A673 (cell line): Measurements from ENCODE around the gene VEGFC. TPM values are rescaled to one million over a fixed set of nuclear protein-coding genes. Genes with fewer than 3 reads are reported as not detected.

Source experiments
- BruUV-seq: library from RNA; stranded (reverse); fragments of 400-500 nt; replicated peaks from 2 replicates; lab custom pipeline; 2021; lab: Mats Ljungman, UMichigan
- CTCF ChIA-PET: fragments of 300-600 bp; sonication (Branson Sonifier 250); formaldehyde crosslinking; loops from one replicate; lab custom pipeline; 2022; ENCODE audit warnings: antibody characterized with exemption; lab: Charles Lee
- POLR2A ChIA-PET: fragments of 300-600 bp; sonication (Branson Sonifier 250); formaldehyde crosslinking; loops from one replicate; lab custom pipeline; 2022; ENCODE audit warnings: antibody characterized with exemption; ENCODE audit not compliant: low non-redundant PET; lab: Charles Lee
- DNase-seq: peaks from one replicate; pipeline ENCODE4 v3.0.0-alpha.2; 2015; ENCODE audit warnings: low spot score
- H3K27ac ChIP-seq: fragments of 200-600 bp; sonication (generic); 2 replicates; pipeline ENCODE4 v1.5.1; 2016; ENCODE audit warnings: mixed run types, low read depth, mild to moderate bottlenecking, mixed read lengths, antibody characterized with exemption, low read length; ENCODE audit not compliant: poor library complexity, severe bottlenecking
- H3K27me3 ChIP-seq: fragments of 200-600 bp; sonication (generic); replicated peaks from 2 replicates; pipeline ENCODE4 v1.6.1; 2017; ENCODE audit warnings: mixed run types, low read depth, mild to moderate bottlenecking, mixed read lengths, antibody characterized with exemption, low read length; ENCODE audit not compliant: insufficient read depth, poor library complexity
- H3K36me3 ChIP-seq: fragments of 200-600 bp; sonication (generic); 2 replicates; pipeline ENCODE4 v1.6.1; 2016; ENCODE audit warnings: mixed run types, mild to moderate bottlenecking, mixed read lengths, antibody characterized with exemption, low read length; ENCODE audit not compliant: insufficient read depth, poor library complexity, severe bottlenecking
- H3K4me1 ChIP-seq: fragments of 200-600 bp; sonication (generic); 2 replicates; pipeline ENCODE4 v1.6.1; 2017; ENCODE audit warnings: mixed run types, mild to moderate bottlenecking, mixed read lengths, antibody characterized with exemption, low read length; ENCODE audit not compliant: insufficient read depth, poor library complexity, severe bottlenecking
- H3K4me3 ChIP-seq: fragments of 200-600 bp; sonication (generic); 2 replicates; pipeline ENCODE4 v1.5.1; 2016; ENCODE audit warnings: low read depth, mixed run types, mild to moderate bottlenecking, mixed read lengths, low read length; ENCODE audit not compliant: poor library complexity, severe bottlenecking
- H3K9me3 ChIP-seq: fragments of 200-600 bp; sonication (generic); 2 replicates; pipeline ENCODE4 v1.6.1; 2016; ENCODE audit warnings: mixed run types, low read depth, mild to moderate bottlenecking, mixed read lengths, antibody characterized with exemption, low read length; ENCODE audit not compliant: poor library complexity, severe bottlenecking
- EZH2 ChIP-seq: fragments of 200-600 bp; sonication (generic); IDR thresholded peaks from 2 replicates; pipeline ENCODE4 v1.6.1; 2017; ENCODE audit warnings: borderline replicate concordance, low read depth, mild to moderate bottlenecking, mixed read lengths, antibody characterized with exemption, low read length; ENCODE audit not compliant: poor library complexity, severe bottlenecking
- intact Hi-C: fragments of 100-400 bp; cut with micrococcal nuclease; formaldehyde crosslinking; loops from one replicate; pipeline ENCODE4 v1.10.0; 2022; ENCODE audit not compliant: unreplicated experiment
- total RNA-seq: library from RNA; stranded (reverse); gene quantifications from 2 replicates; pipeline ENCODE4 v1.2.3, GENCODE V29; 2021
- TF ChIP-seq, protein P1 (sequence below): fragments of 300-800, 200-600 bp; sonication (generic); conservative IDR thresholded peaks from 2 replicates; pipeline ENCODE4 v1.5.1; 2017; ENCODE audit warnings: low read depth, mild to moderate bottlenecking, antibody characterized with exemption, low read length, moderate library complexity, mixed read lengths

The VEGFC gene
- total RNA-seq, 1 experiment from 2014 or later, result not detected

DNA sequence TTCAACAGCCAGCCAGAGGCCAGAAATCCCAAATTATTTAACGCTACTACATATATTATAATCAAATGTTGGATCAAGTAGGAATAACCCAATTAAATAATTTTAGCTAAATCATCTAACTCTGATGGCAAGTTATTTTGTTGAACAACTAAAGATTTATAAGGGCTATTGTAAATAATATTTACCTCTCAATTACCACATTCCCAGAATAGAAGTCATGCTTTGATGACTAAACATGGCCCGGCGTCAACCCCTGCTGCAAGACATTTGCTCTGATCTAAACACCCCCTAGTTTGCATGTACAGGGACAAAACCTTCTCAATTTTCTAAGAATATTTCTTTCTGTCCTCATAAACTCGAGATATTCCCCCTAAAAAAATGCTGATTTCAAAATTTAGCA is 14.2 kb downstream of the VEGFC start:
- Histone ChIP-seq H3K9me3 (no peaks in the 10 kb centered on the region), H3K27me3 (peaks cover 5% of the 10 kb centered on the region), H3K36me3 (no peaks in the 10 kb centered on the region), H3K4me1 (no peaks in the 10 kb centered on the region), H3K4me3 (no peak overlapping the region), H3K27ac (no peak overlapping the region)
- ChIA-PET POLR2A (no interaction called here), CTCF (no interaction called here)
- DNase-seq, result no peak
- BruUV-seq, result no TSS peak
- intact Hi-C loops, result no loop called here
- TF ChIP-seq, protein P1, sequence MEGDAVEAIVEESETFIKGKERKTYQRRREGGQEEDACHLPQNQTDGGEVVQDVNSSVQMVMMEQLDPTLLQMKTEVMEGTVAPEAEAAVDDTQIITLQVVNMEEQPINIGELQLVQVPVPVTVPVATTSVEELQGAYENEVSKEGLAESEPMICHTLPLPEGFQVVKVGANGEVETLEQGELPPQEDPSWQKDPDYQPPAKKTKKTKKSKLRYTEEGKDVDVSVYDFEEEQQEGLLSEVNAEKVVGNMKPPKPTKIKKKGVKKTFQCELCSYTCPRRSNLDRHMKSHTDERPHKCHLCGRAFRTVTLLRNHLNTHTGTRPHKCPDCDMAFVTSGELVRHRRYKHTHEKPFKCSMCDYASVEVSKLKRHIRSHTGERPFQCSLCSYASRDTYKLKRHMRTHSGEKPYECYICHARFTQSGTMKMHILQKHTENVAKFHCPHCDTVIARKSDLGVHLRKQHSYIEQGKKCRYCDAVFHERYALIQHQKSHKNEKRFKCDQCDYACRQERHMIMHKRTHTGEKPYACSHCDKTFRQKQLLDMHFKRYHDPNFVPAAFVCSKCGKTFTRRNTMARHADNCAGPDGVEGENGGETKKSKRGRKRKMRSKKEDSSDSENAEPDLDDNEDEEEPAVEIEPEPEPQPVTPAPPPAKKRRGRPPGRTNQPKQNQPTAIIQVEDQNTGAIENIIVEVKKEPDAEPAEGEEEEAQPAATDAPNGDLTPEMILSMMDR, result no peak
- TF ChIP-seq EZH2, result no peak

DNA sequence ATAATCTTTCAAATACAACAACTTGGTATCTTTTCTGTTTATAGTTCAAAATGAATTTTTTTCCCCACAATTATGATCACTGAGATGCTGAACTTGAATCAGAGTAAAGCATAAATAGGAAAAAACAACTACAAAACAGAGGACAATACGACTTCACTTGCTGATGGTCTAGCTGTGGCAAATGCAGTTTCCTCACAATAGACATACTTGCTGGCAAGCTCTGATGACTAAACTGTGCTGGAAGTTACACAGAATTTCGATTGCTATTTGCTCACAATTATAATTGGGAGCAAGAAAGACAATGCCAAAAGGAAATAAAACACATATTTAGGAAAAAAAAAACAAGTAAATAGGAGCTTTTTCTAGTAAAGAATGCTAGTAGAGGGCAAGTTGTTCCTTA is 14.7 kb downstream of the VEGFC start:
- H3K4me3 ChIP-seq, result no peak overlapping the region
- DNase-seq, result no peak
- no TSS peak for BruUV-seq
- H3K9me3 ChIP-seq, result no peaks in the 10 kb centered on the region
- no peak overlapping the region for H3K27ac ChIP-seq
- intact Hi-C loops, result no loop called here
- CTCF ChIA-PET, result no interaction called here
- H3K4me1 ChIP-seq, result no peaks in the 10 kb centered on the region
- TF ChIP-seq EZH2, result no peak
- TF ChIP-seq, protein P1, result no peak
- POLR2A ChIA-PET, result no interaction called here
- no peaks in the 10 kb centered on the region for H3K36me3 ChIP-seq
- H3K27me3 ChIP-seq, result peaks cover 5% of the 10 kb centered on the region

DNA sequence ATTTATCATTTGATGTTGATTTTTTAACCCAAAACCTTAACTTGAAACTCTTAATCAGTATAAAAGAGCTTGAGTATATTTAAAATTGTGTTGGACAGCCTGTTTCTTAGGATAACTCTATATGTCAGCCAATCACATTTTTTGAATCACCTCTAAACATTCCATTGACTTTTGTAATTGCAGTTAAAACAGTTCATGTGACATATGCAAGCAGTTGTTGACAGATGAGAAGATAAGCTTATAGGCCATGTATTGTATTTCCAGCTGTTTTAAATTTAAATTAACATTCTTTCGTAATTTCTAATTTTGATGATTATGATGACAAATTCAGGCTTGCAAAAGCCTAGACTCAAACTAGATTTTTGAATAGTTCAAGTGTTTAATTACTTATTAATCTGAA is 17.4 kb downstream of the VEGFC start:
- ChIA-PET CTCF (no interaction called here), POLR2A (no interaction called here)
- H3K9me3 ChIP-seq, result no peaks in the 10 kb centered on the region
- no peak for DNase-seq
- no TSS peak for BruUV-seq
- no peak overlapping the region for H3K27ac ChIP-seq
- TF ChIP-seq EZH2, result no peak
- TF ChIP-seq, protein P1, result no peak
- H3K4me3 ChIP-seq, result no peak overlapping the region
- H3K36me3 ChIP-seq, result no peaks in the 10 kb centered on the region
- peaks cover 11% of the 10 kb centered on the region for H3K27me3 ChIP-seq
- intact Hi-C loops, result no loop called here
- no peaks in the 10 kb centered on the region for H3K4me1 ChIP-seq
